Nephron (organoid): Measurements from ENCODE around the gene NF2.

Experiments used
- H3K27ac Mint-ChIP-seq, 3 experiments: 2 replicates each; pipeline ENCODE4 v1.8.0; 2020; ENCODE audit warnings: mixed read lengths in 3 of 3, mild to moderate bottlenecking in 2 of 3, moderate library complexity in 1 of 3
- H3K27me3 Mint-ChIP-seq: 2 replicates; pipeline ENCODE4 v1.8.0; 2021; ENCODE audit warnings: low read depth, mild to moderate bottlenecking, moderate library complexity, mixed read lengths
- H3K36me3 Mint-ChIP-seq: 2 replicates; pipeline ENCODE4 v1.8.0; 2020; ENCODE audit warnings: low read depth, mixed read lengths
- H3K4me1 Mint-ChIP-seq: 2 replicates; pipeline ENCODE4 v1.8.0; 2020; ENCODE audit warnings: mixed read lengths
- H3K4me3 Mint-ChIP-seq, 3 experiments: 2 replicates each; pipeline ENCODE4 v1.8.0; 2020; ENCODE audit warnings: mild to moderate bottlenecking in 3 of 3, mixed read lengths in 3 of 3, moderate library complexity in 2 of 3
- H3K9me3 Mint-ChIP-seq: 2 replicates; pipeline ENCODE4 v1.8.0; 2020; ENCODE audit warnings: mixed read lengths
- CTCF ChIP-seq, 3 experiments: fragments of 200-600 bp; sonication (generic); IDR thresholded peaks; one replicate each; pipeline ENCODE4 v1.5.0; 2021; ENCODE audit warnings: antibody characterized with exemption in 3 of 3; ENCODE audit not compliant: unreplicated experiment in 3 of 3

NF2 gene

GRCh38 chr22:29701155-29701999 is 97.9 kb downstream of the NF2 start:
- peak in 1 of 3 experiments; percentile 26 for TF ChIP-seq CTCF (IDR thresholded peaks at IDR 0.05; ENCODE audit: unreplicated experiment in 3 of 3)
- H3K4me1 Mint-ChIP-seq: peaks cover 39% of the 10 kb centered on the region
- no peak overlapping the region for H3K4me3 Mint-ChIP-seq
- no peak overlapping the region for H3K27ac Mint-ChIP-seq
- no peaks in the 10 kb centered on the region for H3K9me3 Mint-ChIP-seq
- H3K27me3 Mint-ChIP-seq: peaks cover 44% of the 10 kb centered on the region
- H3K36me3 Mint-ChIP-seq: peaks cover 10% of the 10 kb centered on the region

- H3K4me1 Mint-ChIP-seq: peaks cover 42% of the 10 kb centered on the region
- peaks cover 48% of the 10 kb centered on the region for H3K27me3 Mint-ChIP-seq
- H3K27ac Mint-ChIP-seq: no peak overlapping the region
- no peak overlapping the region for H3K4me3 Mint-ChIP-seq
- H3K9me3 Mint-ChIP-seq: no peaks in the 10 kb centered on the region
- peaks cover 5% of the 10 kb centered on the region for H3K36me3 Mint-ChIP-seq
- no peak for TF ChIP-seq CTCF (IDR thresholded peaks at IDR 0.05; ENCODE audit: unreplicated experiment in 3 of 3)
Observed at GRCh38 chr22:29702000-29702930, 98.8 kb downstream of the NF2 start.

GRCh38 chr22:29702931-29703501 is 99.6 kb downstream of the NF2 start:
- H3K36me3 Mint-ChIP-seq: peaks cover 3% of the 10 kb centered on the region
- TF ChIP-seq CTCF (IDR thresholded peaks at IDR 0.05; ENCODE audit: unreplicated experiment in 3 of 3): no peak
- no peak overlapping the region for H3K4me3 Mint-ChIP-seq
- peak overlapping the region in 1 of 3 experiments; percentile 23 for H3K27ac Mint-ChIP-seq
- H3K27me3 Mint-ChIP-seq: peaks cover 52% of the 10 kb centered on the region
- H3K9me3 Mint-ChIP-seq: no peaks in the 10 kb centered on the region
- peaks cover 45% of the 10 kb centered on the region for H3K4me1 Mint-ChIP-seq

GRCh38 chr22:29703569-29704195 is 100.2 kb downstream of the NF2 start:
- H3K9me3 Mint-ChIP-seq: no peaks in the 10 kb centered on the region
- H3K27ac Mint-ChIP-seq: no peak overlapping the region
- H3K36me3 Mint-ChIP-seq: no peaks in the 10 kb centered on the region
- H3K4me1 Mint-ChIP-seq: peaks cover 45% of the 10 kb centered on the region
- H3K27me3 Mint-ChIP-seq: peaks cover 59% of the 10 kb centered on the region
- no peak for TF ChIP-seq CTCF (IDR thresholded peaks at IDR 0.05; ENCODE audit: unreplicated experiment in 3 of 3)
- H3K4me3 Mint-ChIP-seq: no peak overlapping the region

- no peak overlapping the region for H3K4me3 Mint-ChIP-seq
- no peak for TF ChIP-seq CTCF (IDR thresholded peaks at IDR 0.05; ENCODE audit: unreplicated experiment in 3 of 3)
- H3K36me3 Mint-ChIP-seq: no peaks in the 10 kb centered on the region
- peaks cover 41% of the 10 kb centered on the region for H3K4me1 Mint-ChIP-seq
- peaks cover 64% of the 10 kb centered on the region for H3K27me3 Mint-ChIP-seq
- H3K27ac Mint-ChIP-seq: peak overlapping the region in 1 of 3 experiments; percentile 66
- no peaks in the 10 kb centered on the region for H3K9me3 Mint-ChIP-seq
Observed at GRCh38 chr22:29704528-29705285, 101.3 kb downstream of the NF2 start.
